ENCODE results near the gene BBS10. TPM values are rescaled to one million over a fixed set of nuclear protein-coding genes. Genes with fewer than 3 reads are reported as not detected.
"Not testable (repeated sequence)": the region's sequence is repeated elsewhere in the genome, so short reads cannot be mapped to it uniquely, and the experiment has no call there.

BBS10 gene
- total RNA-seq, 1 experiment from 2014 or later: 10.8 TPM

DNA sequence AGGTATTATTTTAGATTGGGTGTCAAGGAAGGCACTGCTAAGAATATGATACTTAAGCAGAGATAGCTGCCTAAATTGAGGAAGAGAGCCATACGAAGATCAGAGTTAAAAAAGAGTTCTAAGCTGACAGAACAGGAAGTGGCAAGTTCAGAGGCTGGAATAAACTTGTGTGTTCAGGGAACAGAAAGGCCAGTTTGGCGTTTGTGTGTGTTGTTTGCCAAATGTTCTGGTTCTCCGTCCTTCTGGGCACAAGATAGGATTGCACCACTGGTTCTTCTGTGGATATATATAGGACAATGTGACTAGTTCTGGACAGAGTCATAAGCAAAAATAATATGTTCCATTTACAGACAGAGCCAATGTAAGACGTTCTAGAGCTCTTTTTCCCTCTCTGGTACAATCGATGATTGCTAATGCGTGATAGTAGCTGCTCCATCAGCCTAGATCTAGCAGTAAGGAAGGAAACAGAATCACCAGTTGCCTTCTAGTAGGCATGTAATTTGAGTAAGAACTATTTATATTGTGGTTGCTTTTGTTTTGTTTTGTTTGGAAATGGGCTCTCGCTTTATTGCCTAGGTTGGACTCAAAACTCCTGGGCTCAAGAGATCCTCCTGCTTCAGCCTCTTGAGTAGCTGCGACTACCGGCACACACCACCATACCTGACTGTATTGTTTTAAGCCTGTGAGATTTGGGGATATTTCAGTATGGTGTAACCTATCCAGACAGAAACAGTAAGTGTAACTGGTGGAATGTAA, 7.4 kb downstream of the BBS10 start:
- no peak for DNase-seq (ENCODE audit: low spot score)
- in situ Hi-C loops (cut with HindIII; ENCODE audit: low sequenced_read_pairs): no loop called here

DNA sequence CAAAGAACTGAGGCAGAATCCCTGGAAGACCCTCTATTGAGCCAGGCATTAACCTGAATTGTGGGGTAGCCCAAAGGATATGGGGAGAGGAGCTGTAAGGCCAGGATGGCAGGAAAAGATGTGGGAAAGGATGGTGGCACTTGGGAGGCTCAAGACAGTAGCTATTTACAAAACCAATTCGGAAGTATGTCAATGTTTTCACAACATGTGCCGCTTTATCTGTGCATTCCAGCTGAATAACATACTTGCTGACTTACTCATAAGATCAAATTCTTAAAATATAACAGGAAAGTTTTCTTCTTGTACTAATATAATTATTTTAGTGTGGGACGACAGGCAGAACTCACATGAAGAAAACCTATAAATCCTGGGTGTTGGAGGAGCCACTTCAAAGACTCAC, 10.6 kb downstream of the BBS10 start:
- DNase-seq (ENCODE audit: low spot score): no peak
- in situ Hi-C loops (cut with HindIII; ENCODE audit: low sequenced_read_pairs): no loop called here

DNA sequence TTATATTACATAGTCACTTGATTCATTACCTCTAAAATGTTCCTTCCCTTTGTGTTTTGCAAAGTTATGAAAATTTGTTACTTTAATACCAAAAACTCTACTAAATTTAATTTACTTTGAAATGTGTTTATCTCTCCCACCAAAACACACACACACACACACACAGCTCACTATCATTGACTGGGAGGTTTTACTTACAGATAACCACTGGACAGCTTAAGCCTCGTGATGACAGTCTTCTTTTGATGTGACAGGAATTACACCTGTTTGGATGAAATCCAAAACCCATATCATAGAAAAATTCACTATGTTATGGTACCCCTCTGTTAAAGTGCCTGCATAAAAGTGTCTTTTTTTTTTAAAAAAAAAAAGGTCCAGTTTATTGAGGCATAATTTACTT, 15.6 kb downstream of the BBS10 start:
- no peak for DNase-seq (ENCODE audit: low spot score)
- in situ Hi-C loops (cut with HindIII; ENCODE audit: low sequenced_read_pairs): no loop called here

DNA sequence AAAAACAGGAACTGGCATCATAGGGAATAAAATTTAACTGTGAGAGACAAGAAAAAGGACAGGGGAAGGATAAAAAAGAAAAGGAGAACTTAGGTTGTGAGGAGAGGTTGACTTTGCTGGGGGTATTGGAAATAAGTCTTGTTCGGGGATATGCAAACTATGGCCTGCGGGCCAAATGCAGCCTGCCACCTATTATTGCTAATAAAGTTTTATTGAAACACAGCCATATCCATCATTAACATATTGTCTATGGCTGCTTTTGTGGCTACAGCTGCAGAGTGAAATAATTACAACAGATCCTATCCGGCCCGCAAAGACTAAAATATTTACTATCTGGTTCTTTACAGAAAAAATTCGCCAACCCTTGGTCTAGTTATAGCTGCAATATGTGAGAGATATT, 18.6 kb downstream of the BBS10 start:
- in situ Hi-C loops (cut with HindIII; ENCODE audit: low sequenced_read_pairs): no loop called here
- DNase-seq (ENCODE audit: low spot score): no peak

DNA sequence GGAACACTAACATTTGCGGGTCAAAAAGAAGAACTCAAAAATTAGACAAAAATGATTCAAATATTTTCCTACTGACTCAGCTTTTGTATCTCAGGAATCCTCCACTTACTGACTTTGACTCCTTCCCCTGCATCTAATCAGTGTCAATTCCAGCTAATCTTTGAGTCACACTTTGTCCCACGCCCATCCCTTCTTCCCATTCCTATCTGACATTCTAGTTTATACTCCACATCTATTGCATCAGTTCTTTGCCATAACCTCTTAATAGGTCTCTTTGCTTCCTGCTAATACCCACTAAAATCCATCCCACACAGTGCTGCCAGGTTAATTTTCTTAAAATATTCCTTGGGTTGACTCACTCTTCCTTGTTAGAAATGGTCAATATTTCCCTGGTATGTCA, 19.1 kb downstream of the BBS10 start:
- no peak for DNase-seq (ENCODE audit: low spot score)
- in situ Hi-C loops (cut with HindIII; ENCODE audit: low sequenced_read_pairs): no loop called here

DNA sequence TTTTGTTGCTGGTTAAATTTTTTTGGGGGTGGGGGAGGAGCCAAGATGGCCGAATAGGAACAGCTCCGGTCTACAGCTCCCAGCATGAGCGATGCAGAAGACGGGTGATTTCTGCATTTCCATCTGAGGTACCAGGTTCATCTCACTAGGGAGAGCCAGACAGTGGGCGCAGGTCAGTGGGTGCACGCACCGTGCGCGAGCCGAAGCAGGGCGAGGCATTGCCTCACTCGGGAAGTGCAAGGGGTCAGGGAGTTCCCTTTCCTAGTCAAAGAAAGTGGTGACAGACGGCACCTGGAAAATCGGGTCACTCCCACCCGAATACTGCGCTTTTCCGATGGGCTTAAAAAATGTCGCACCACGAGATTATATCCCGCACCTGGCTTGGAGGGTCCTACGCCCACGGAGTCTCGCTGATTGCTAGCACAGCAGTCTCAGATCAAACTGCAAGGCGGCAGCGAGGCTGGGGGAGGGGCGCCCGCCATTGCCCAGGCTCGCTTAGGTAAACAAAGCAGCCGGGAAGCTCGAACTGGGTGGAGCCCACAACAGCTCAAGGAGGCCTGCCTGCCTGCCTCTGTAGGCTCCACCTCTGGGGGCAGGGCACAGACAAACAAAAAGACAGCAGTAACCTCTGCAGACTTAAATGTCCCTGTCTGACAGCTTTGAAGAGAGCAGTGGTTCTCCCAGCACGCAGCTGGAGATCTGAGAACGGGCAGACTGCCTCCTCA, 28.5 kb downstream of the BBS10 start:
- DNase-seq (ENCODE audit: low spot score); in situ Hi-C loops (cut with HindIII; ENCODE audit: low sequenced_read_pairs): not testable (repeated sequence)

DNA sequence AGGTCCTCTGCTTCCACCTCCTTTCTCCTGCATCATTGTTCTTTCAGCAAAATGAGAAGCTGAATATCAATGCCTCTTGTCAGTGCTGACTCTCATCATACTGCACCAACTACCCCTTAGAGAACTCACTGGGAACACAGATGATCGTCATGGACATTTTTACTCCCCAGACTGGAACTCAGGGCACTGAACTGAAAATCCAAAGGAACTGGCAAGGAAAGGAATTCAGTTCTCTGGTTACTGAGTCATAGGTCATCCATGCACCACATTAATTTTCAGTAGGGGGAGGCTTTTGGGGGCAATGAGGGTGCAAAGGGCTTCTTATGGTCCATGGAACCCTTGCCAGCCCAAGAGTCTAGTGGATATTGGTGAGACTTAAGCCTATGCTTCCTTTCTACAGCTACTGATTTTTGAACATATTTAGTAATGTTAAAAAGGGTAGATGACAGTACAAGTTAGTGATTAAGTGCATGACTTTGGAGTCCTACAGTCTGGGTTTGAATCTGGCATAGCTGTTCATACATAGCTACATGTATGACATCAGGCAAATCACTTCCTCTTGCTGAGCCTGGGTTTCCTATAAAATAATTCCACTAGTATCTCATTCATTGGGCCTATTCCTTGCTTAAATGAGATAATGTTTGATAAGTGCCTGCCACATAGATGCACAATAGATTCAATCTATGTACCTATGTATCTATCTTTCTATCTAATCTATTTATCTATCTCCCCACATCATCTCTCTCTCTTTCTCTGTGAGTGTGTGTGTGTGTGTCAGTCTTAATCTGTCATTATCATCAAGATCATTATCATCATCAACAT, 29.2 kb downstream of the BBS10 start:
- in situ Hi-C loops (cut with HindIII; ENCODE audit: low sequenced_read_pairs): no loop called here
- DNase-seq (ENCODE audit: low spot score): no peak

DNA sequence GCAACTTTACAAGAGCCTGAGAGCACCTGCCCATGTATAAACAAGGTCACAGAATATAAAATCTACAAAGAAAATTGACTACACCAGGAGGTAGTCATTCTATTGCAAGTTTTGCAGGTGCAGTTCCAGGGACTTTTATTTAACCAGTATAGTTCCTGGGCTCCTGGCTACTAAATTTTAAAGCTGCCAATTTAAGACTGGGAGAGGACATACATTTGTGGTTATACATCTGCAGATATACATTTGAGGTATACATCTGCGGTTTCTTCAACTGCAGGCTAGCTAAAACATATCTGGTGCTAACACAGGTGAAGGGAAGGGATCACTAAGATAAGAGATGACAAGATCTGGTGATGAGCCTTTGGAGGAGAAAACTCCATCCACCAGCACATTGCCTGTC, 30.2 kb downstream of the BBS10 start:
- in situ Hi-C loops (cut with HindIII; ENCODE audit: low sequenced_read_pairs): no loop called here

DNA sequence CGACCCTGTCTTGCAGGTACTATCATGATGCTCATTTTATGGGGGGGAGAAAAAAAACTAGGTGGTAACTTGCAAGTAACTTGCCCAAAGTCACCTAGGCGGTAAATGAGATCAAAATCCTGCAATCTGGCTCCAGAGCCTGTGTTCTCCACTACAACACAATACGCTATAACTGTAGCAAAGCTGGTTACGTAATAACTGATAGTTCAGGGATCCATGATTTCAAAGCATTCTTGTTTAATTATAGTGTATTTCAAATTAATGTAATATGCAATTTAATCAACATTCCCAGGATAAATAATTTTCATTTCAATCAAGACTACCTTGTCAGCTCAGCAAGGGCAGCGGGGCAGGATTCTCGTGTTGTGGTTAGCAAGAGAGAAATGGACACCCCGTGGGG, 31.7 kb downstream of the BBS10 start:
- in situ Hi-C loops (cut with HindIII; ENCODE audit: low sequenced_read_pairs): no loop called here
- no peak for DNase-seq (ENCODE audit: low spot score)

More for the DNA sequence above, 30.2 kb downstream of the BBS10 start:
- DNase-seq (ENCODE audit: low spot score): no peak

DNA sequence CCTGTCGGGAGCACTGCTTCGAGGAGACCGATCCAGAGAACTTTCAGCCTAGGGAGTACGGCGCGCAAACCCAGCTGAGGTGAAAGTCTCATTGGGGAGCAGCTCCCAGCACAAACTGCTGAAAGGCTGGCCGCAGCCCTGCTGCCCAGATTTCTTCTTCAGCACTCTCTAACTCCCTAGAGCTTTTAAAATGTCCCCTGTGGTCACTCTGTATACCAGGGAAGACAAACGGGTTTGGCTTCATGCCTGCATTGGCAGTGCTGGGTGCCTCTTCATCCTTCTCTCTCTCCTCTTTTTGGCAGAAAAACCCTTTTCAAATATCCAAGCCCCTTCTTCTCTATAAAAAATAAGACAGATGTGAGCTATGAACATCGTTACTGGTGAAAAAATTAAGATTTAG, 34.9 kb downstream of the BBS10 start:
- DNase-seq (ENCODE audit: low spot score): no peak
- in situ Hi-C loops (cut with HindIII; ENCODE audit: low sequenced_read_pairs): no loop called here

DNA sequence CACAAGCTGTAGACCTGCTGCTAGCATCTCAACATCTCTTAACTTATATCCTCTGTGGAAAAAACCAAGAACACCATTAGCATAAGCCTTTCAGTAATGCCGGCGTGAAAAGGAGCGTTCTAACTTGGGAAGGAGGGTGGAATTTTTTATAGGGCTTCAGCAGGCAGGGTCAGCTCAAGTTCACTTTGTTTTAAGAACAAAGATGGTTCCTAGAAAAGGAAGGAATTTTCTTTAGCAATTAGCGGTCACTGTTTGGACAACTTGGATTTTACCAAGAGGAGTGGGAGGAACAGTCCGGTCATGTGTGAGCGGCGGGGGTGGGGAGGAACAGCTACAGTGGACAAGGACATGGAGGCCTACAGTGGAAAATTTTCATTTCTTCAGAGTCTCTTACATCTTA, 35.9 kb downstream of the BBS10 start:
- no peak for DNase-seq (ENCODE audit: low spot score)
- in situ Hi-C loops (cut with HindIII; ENCODE audit: low sequenced_read_pairs): no loop called here

DNA sequence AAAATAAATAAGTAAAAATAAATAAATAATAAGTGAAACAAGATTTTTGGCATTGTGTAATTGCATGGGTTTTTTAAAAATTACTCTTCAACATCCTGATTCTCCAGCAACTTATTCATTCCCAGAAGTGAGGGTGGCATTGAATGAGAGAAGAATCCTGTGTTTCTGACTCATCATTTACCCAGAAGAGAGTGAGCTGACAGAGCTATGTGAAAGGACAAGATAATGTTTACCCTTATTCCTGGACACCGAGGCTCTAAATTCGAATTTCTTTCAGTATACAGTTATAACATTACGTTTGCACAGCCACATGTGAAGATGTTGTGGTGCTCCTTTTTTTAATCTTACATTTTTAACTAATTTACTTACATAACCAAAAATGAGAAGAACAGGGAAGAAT, 36.4 kb downstream of the BBS10 start:
- in situ Hi-C loops (cut with HindIII; ENCODE audit: low sequenced_read_pairs): no loop called here
- no peak for DNase-seq (ENCODE audit: low spot score)

DNA sequence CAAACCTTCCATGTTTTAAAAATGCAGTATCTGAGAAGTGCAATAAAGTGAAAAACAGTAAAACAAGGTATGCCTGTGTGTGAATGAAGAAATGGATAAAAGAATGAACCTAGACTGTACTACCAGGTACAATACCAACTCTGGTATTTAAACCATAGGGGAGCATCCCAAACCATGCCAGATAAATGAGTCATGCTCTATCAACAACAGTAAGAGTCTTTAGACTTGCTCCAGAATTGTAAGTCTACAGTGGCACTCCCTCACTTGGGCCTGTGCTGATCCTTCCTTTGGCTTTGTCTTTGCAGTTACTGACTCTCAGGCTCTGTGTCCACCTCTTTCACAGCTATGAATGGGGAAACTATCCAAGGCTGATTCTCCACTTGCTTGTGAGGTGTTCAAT, 38.1 kb downstream of the BBS10 start:
- no peak for DNase-seq (ENCODE audit: low spot score)
- in situ Hi-C loops (cut with HindIII; ENCODE audit: low sequenced_read_pairs): no loop called here

DNA sequence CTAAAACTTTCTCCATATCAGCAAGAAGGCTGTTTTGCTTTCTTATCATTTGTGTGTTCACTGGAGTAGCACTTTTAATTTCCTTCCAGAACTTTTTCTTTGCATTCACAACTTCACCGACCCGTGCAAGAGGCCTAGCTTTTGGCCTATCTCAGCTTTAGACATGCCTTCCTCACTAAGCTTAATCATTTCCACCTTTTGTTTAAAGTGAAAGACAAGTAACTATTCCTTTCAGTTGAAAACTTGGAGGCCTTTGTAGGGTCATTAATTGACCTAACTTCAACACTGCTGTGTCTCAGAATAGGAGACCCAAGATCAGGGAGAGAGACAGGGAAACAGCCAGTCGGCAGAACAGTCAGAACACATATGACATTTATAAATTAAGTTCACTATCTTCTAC, 39.3 kb downstream of the BBS10 start:
- no peak for DNase-seq (ENCODE audit: low spot score)
- in situ Hi-C loops (cut with HindIII; ENCODE audit: low sequenced_read_pairs): no loop called here

DNA sequence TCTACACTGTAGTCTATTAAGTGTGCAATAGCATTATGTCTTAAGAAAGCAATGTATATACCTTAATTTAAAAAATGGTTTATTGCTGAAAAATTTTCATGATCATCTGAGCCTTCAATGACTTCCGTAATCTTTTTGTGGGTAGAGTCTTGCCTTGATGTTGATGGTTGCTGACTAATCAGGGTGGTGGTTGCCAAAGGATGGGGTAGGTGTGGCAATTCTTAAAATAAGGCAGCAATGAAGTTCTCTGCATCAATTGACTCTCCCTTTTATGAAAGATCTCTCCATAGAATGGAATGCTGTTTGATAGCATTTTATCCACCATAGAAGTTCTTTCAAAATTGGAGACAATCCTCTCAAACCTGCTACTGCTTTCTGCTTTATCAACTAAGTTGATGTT, 41.1 kb downstream of the BBS10 start:
- in situ Hi-C loops (cut with HindIII; ENCODE audit: low sequenced_read_pairs): no loop called here
- no peak for DNase-seq (ENCODE audit: low spot score)

DNA sequence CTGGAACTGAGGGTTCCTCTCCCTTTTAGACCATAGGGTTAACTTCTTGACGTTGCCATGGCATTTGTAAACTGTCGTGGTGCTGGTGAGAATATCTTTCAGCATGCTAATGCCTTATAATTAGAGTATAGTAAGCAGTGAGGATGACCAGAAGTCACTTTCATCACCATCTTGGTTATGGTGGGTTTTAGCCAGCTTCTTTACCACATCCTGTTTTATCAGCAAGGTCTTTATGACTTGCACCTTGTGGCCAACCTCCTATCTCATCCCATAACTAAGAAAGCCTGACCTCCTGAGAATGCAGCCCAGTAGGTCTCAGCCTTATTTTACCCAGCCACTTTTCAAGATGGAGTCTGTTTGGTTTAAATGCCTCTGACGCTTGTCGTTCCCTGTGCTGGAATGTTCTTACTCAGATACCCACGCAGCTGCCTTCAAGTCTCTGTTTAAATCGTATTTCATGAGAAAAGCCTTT, 44.2 kb downstream of the BBS10 start:
- no peak for DNase-seq (ENCODE audit: low spot score)
- in situ Hi-C loops (cut with HindIII; ENCODE audit: low sequenced_read_pairs): no loop called here

DNA sequence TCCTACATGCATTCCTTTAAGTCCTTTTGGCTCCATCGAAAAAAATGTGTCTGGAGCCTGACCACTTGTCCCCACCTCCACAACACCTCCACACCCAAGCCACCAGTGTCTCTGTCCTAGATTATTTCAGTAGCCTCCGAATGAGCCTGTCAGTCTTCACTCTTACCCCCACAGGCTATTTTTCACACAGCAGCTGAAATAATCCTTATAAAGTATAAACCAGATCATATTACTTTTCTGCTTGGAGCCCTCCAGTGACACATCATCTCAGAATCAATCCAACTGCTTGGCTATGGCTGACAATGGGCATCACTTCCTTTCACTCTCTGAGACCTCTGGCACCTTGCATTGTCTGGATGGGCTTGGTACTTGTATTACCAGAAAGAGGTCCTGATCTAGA, 44.9 kb downstream of the BBS10 start:
- DNase-seq (ENCODE audit: low spot score): no peak

DNA sequence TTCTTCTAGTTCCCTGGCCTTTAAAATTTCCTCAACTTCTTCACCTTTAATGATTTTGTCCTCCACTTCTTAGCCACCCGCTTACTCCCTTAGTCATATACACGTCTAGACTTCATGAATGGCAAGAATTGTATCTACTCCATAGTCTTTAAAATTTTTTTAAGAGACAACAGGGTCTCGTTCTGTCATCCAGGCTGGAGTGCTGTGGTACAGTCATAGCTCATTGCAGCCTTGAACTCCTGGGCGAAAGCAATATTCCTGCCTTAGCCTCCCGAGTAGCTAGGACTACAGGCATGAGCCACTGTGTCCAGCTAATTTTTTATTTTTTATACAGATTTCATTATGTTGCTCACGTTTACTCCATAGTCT, 47.9 kb downstream of the BBS10 start:
- in situ Hi-C loops (cut with HindIII; ENCODE audit: low sequenced_read_pairs): no loop called here
- DNase-seq (ENCODE audit: low spot score): no peak

More for the DNA sequence above, 44.9 kb downstream of the BBS10 start:
- in situ Hi-C loops (cut with HindIII; ENCODE audit: low sequenced_read_pairs): no loop called here

DNA sequence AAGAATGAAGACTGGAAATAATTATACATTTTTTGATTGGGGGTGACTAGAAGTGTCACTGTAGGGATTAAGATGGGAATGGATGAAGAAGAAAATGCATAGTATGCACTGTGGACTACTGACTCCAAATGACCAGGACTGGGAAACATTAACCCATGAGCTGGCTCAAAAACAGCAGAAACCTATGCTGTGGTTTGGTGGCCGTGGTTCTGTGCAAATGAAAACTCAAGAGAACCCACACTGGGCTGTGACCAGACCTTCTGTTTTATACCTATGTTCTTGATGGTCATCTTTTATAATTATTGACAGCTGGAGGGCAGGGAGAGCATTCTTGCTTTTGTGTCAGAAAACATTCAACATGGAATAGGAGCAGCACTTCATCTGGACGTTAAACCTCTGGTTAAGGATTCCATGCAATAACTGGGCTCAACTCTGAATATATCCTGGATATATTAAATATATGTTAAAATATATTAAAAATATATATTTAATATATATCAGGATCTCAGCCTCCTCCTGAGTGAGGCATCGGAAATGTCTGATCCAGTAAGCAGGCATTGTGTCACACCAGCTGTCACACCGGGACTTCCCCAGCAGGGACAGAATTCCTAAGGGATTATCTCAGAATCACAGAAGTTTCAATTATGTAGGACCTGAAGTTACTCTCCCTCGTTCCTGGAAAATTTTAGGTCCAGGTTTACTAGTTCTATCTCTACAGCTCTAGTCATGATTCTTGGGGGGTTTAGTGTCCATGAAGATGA, 48.5 kb downstream of the BBS10 start:
- in situ Hi-C loops (cut with HindIII; ENCODE audit: low sequenced_read_pairs): no loop called here
- DNase-seq (ENCODE audit: low spot score): no peak
